Astrocyte (in vitro differentiated cells and primary cell): ENCODE data around the gene ZNF862.
"Not testable (repeated sequence)": the region's sequence is repeated elsewhere in the genome, so short reads cannot be mapped to it uniquely, and the experiment has no call there.

Experiments
- CTCF ChIP-seq: IDR thresholded peaks from 2 replicates; pipeline ENCODE4 v1.5.1; 2011; ENCODE audit warnings: low read depth, mild to moderate bottlenecking, inconsistent platforms, low read length, moderate library complexity; ENCODE audit not compliant: insufficient read depth
- EZH2 ChIP-seq: IDR thresholded peaks from 2 replicates; pipeline ENCODE4 v1.6.1; 2012; ENCODE audit warnings: mild to moderate bottlenecking, low read length, inconsistent platforms; ENCODE audit not compliant: insufficient read depth

GRCh38 chr7:149912126-149912525 is 74.0 kb downstream of the ZNF862 start:
- not testable (repeated sequence) for TF ChIP-seq CTCF, EZH2
